ENCODE results near the gene PDE8B.

Gene PDE8B

GRCh38 chr5:77266291-77266690 is 55.8 kb downstream of the PDE8B start:
- peaks cover 4% of the 10 kb centered on the region for H3K27me3 Mint-ChIP-seq (ENCODE audit: low read depth)
- no peak overlapping the region for H3K4me3 Mint-ChIP-seq
- H3K36me3 Mint-ChIP-seq (ENCODE audit: low read depth), result no peaks in the 10 kb centered on the region
- no peak for TF ChIP-seq CTCF (IDR thresholded peaks at IDR 0.05; ENCODE audit: unreplicated experiment in 3 of 3)
- peaks cover 17% of the 10 kb centered on the region for H3K9me3 Mint-ChIP-seq
- H3K4me1 Mint-ChIP-seq, result no peaks in the 10 kb centered on the region
- no peak overlapping the region for H3K27ac Mint-ChIP-seq

- Mint-ChIP-seq H3K4me3 (no peak overlapping the region), H3K27me3 (ENCODE audit: low read depth) (peaks cover 8% of the 10 kb centered on the region), H3K4me1 (no peaks in the 10 kb centered on the region), H3K36me3 (ENCODE audit: low read depth) (no peaks in the 10 kb centered on the region), H3K27ac (no peak overlapping the region), H3K9me3 (peaks cover 17% of the 10 kb centered on the region)
- TF ChIP-seq CTCF (IDR thresholded peaks at IDR 0.05; ENCODE audit: unreplicated experiment in 3 of 3), result no peak
Observed at GRCh38 chr5:77267496-77267895, 57.0 kb downstream of the PDE8B start.

GRCh38 chr5:77272206-77272605 is 61.7 kb downstream of the PDE8B start:
- H3K36me3 Mint-ChIP-seq (ENCODE audit: low read depth), result no peaks in the 10 kb centered on the region
- H3K27me3 Mint-ChIP-seq (ENCODE audit: low read depth), result peaks cover 8% of the 10 kb centered on the region
- no peak overlapping the region for H3K27ac Mint-ChIP-seq
- no peak overlapping the region for H3K4me3 Mint-ChIP-seq
- H3K4me1 Mint-ChIP-seq, result no peaks in the 10 kb centered on the region
- peaks cover 17% of the 10 kb centered on the region for H3K9me3 Mint-ChIP-seq
- no peak for TF ChIP-seq CTCF (IDR thresholded peaks at IDR 0.05; ENCODE audit: unreplicated experiment in 3 of 3)

GRCh38 chr5:77277759-77278158 is 67.3 kb downstream of the PDE8B start:
- Mint-ChIP-seq H3K9me3 (no peaks in the 10 kb centered on the region), H3K4me3 (no peak overlapping the region), H3K36me3 (ENCODE audit: low read depth) (no peaks in the 10 kb centered on the region), H3K27ac (no peak overlapping the region), H3K4me1 (no peaks in the 10 kb centered on the region), H3K27me3 (ENCODE audit: low read depth) (peaks cover 8% of the 10 kb centered on the region)
- TF ChIP-seq CTCF (IDR thresholded peaks at IDR 0.05; ENCODE audit: unreplicated experiment in 3 of 3), result no peak

GRCh38 chr5:77280036-77280435 is 69.6 kb downstream of the PDE8B start:
- H3K4me3 Mint-ChIP-seq, result no peak overlapping the region
- H3K36me3 Mint-ChIP-seq (ENCODE audit: low read depth), result no peaks in the 10 kb centered on the region
- TF ChIP-seq CTCF (IDR thresholded peaks at IDR 0.05; ENCODE audit: unreplicated experiment in 3 of 3), result no peak
- no peak overlapping the region for H3K27ac Mint-ChIP-seq
- peaks cover 8% of the 10 kb centered on the region for H3K27me3 Mint-ChIP-seq (ENCODE audit: low read depth)
- H3K9me3 Mint-ChIP-seq, result no peaks in the 10 kb centered on the region
- H3K4me1 Mint-ChIP-seq, result no peaks in the 10 kb centered on the region

- peaks cover 8% of the 10 kb centered on the region for H3K27me3 Mint-ChIP-seq (ENCODE audit: low read depth)
- no peak overlapping the region for H3K4me3 Mint-ChIP-seq
- H3K9me3 Mint-ChIP-seq, result no peaks in the 10 kb centered on the region
- H3K36me3 Mint-ChIP-seq (ENCODE audit: low read depth), result no peaks in the 10 kb centered on the region
- H3K27ac Mint-ChIP-seq, result no peak overlapping the region
- TF ChIP-seq CTCF (IDR thresholded peaks at IDR 0.05; ENCODE audit: unreplicated experiment in 3 of 3), result no peak
- H3K4me1 Mint-ChIP-seq, result no peaks in the 10 kb centered on the region
Observed at GRCh38 chr5:77281969-77282336, 71.5 kb downstream of the PDE8B start.

Data from nephron (organoid).